Thyroid gland (tissue), 4 donors: ENCODE results near the gene ORC3.

ENCODE experiments used
- POLR2A ChIP-seq, 2 donors: fragments of 450-650 bp; IDR thresholded peaks; one replicate each; pipeline ENCODE4 v1.6.1; 2017; ENCODE audit warnings: antibody characterized with exemption in 2 of 2, mild to moderate bottlenecking in 2 of 2, moderate library complexity in 1 of 2
- TF ChIP-seq, protein P1 (sequence below), 6 experiments: fragments of 200-600 bp in 3 of 6; fragments of 450-650 bp in 3 of 6; sonication (generic) in 3 of 6; IDR thresholded peaks; one replicate each; pipeline ENCODE4 v1.5.1; 2016 to 2019; ENCODE audit warnings: antibody characterized with exemption in 6 of 6, mild to moderate bottlenecking in 2 of 6, inconsistent platforms in 1 of 6, moderate library complexity in 1 of 6

DNA sequence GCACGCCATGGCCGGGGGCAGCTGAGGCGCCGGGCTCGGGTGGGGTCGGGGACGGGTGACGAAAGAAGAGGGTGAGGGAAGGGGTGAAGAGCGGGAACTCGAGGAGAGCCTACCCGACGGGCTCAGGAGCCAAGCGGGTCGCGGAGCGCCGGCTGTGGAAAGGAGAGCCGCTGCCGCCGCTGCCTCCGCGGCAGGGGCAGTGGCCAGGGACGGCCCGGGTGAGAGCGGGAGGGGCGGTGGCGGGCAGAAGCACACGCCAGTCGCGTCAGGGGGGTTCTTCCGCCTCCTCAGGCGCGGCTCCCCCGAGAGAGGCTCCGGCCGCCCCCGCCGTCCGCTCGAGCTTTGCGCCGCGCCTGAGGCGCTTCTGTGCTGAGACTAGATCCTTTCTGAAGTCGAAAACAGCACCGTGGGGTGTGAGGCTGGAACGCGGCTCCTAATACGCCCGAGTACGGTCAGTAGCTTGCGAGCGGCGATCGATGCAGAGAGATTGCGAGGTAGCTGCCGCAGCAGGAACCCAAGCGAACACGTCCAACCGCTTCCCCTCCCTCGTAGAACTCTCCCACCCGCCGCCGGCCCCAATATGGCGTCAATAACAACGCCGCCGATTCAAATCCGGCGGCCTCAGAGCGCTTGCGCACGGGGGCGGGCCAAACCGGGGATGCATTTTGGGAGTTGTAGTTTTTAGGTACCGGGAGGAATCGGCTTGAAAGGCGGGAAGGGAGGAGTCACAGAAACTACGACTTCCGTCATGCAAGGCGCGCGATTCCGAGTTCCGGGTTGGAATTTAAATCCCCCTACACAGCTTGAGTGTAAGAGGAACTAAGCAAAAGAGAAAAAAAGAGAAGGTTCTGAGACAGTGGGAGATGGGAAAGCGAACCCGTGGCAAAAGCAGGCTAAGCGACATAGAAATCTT, 112.0 kb downstream of the ORC3 start, which contains the start of gene AKIRIN2:
- TF ChIP-seq, protein P1, sequence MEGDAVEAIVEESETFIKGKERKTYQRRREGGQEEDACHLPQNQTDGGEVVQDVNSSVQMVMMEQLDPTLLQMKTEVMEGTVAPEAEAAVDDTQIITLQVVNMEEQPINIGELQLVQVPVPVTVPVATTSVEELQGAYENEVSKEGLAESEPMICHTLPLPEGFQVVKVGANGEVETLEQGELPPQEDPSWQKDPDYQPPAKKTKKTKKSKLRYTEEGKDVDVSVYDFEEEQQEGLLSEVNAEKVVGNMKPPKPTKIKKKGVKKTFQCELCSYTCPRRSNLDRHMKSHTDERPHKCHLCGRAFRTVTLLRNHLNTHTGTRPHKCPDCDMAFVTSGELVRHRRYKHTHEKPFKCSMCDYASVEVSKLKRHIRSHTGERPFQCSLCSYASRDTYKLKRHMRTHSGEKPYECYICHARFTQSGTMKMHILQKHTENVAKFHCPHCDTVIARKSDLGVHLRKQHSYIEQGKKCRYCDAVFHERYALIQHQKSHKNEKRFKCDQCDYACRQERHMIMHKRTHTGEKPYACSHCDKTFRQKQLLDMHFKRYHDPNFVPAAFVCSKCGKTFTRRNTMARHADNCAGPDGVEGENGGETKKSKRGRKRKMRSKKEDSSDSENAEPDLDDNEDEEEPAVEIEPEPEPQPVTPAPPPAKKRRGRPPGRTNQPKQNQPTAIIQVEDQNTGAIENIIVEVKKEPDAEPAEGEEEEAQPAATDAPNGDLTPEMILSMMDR (IDR thresholded peaks at IDR 0.05), result no peak
- peak; percentile 89 to 98 for TF ChIP-seq POLR2A (IDR thresholded peaks at IDR 0.05)
